Fibroblast of skin of left biceps (primary cell): ENCODE measurements around the gene PCDHGB2.
"Not testable (repeated sequence)": the region's sequence is repeated elsewhere in the genome, so short reads cannot be mapped to it uniquely, and the experiment has no call there.

Experiments
- DNase-seq, 2 experiments: peaks; one replicate each; pipeline ENCODE4 v3.0.0-alpha.2; 2013; ENCODE audit warnings: low read depth in 2 of 2

PCDHGB2 gene

DNA sequence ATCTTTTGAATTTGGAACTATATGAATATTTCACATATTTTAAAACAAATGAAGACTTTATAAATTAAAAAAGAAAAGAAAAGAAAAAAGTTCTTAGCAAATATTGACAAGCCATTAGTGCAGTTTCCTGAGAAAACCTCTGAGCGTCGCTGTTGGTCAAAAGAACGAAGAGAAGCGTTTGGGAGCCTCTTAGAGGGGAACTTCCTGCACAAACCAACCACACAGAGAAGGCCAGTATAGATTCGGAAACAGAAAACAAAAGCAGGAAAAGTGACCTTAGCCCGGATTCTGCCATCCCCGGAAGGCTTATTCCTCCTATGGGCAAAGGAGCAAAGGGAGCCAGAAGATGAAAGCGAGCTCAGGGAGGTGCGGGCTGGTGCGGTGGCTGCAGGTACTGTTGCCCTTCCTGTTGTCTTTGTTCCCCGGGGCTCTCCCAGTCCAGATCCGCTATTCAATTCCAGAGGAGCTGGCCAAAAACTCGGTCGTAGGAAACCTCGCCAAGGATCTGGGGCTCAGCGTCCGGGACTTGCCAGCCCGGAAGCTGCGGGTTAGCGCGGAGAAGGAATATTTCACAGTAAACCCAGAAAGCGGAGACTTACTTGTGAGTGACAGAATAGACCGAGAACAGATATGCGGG, at the start of gene PCDHGB2:
PCDHGB2 (plus strand) TSS at position 205 of the 637 bp plus-strand sequence; CDS start at position 347, 142 bp downstream.
- no peak for DNase-seq

DNA sequence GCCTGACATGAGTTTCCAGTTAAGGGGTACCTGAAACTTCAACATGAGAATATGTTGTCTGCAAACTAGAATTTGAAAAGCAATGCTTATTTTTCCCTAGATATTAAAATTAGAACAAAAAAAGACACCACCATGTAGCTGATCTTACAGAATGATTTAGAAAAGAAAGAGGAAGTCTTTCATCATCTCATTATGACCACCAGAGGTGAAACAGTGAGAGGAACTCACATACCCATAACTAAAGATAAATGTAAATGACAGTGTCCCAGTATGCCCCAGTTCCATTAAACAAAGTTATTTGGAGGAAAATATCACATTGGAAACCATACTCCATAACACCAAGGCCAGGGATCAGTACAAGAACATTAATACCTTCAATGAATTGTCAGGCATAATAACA, 46.1 kb upstream of the PCDHGB2 start:
- no peak for DNase-seq

GRCh38 chr5:141316963-141317362, 42.8 kb upstream of the PCDHGB2 start:
- not testable (repeated sequence) for DNase-seq

DNA sequence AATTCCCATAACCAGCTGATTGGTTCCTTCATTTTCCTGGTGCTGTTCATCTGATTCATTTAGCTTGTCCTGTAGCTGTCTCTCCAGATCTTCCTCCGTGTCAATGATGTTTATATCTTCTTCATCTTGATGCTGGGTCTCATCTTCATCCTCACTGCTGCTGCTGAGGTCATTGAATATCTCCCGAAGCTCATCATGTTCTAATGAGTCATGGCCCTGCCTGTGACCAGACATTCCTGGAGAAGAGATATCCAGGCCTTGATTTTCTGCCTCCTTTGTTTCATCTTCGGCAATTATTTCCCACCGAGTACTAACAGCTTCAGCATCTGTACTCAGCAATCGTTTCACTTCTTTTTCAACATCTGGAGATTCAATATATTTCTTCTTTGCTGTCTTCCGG, 40.6 kb upstream of the PCDHGB2 start:
- no peak for DNase-seq

DNA sequence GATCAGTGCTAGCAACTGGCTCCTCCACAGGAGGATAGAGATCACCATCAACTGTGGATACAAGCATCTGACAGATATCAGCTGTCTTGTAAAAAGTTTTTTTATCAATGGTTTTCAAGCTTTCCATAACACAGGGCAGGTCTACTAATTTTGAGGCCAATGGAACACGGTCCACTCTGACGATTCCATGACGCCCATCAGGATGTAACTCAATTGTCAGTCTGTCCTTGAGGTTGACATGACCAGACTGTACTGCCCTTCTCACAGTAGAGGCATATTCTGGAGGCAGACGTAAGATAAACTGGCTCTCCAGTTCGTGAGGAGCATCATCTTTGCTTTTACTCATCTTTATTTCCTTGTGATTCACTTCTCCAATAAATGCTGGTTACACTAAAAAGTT, 40.1 kb upstream of the PCDHGB2 start:
- no peak for DNase-seq

- peak; percentile 79 to 81 for DNase-seq
Observed at GRCh38 chr5:141320225-141321169, 39.3 kb upstream of the PCDHGB2 start, which contains the start of gene TAF7. Gene TAF7, minus strand, starts transcription at chr5:141320784. Its CDS starts 740 bp downstream, at chr5:141320044.

DNA sequence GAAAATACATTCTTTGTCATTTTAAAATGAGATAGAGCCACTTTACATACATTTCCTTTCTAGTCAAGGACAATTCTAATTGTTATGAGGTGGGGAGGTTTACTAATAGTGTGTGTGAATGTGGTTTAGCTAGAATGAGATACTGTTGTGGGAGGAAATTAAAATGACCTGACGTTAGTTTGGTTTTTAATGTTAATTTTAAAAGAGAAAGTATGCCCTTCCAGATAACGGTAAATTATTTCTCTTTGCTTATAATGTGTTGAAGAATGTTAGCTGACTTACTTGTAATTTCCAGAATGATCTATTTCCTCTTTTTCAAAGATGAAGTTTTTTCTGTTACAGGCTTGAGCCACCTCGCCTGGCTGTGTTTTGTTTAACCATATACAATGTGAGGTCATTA, 37.5 kb upstream of the PCDHGB2 start:
- DNase-seq: no peak

- DNase-seq: no peak
Observed at GRCh38 chr5:141326088-141326854, 33.5 kb upstream of the PCDHGB2 start.

DNA sequence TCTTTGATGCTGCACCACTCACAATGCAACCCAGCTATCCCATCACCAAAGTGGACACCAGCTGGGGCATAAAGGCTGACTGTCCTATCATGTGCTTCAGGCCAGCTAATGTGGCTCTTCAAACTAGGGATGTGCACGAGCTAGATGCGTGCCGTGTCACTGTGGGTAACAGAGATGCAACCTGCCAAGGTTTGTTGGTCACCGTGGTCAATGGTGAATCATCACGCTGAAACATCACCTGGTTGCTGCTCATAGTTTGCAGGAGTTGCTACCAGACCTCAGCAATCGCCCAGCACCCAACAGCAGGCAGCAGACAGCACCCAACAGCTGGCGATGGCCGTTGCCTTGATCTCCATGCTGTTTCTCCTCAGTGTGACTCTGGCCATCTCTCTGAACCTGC, 31.6 kb upstream of the PCDHGB2 start:
- DNase-seq: no peak

- no peak for DNase-seq
Observed at GRCh38 chr5:141330299-141331080, 29.3 kb upstream of the PCDHGB2 start, which contains the start of gene PCDHGA1. Gene PCDHGA1, plus strand, starts transcription at chr5:141330514.

DNA sequence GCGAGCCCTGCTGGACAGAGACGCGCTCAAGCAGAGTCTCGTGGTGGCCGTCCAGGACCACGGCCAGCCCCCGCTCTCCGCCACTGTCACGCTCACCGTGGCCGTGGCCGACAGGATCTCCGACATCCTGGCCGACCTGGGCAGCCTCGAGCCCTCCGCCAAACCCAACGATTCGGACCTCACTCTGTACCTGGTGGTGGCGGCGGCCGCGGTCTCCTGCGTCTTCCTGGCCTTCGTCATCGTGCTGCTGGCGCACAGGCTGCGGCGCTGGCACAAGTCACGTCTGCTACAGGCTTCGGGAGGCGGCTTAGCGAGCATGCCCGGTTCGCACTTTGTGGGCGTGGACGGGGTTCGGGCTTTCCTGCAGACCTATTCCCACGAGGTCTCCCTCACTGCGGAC, 27.2 kb upstream of the PCDHGB2 start:
- not testable (repeated sequence) for DNase-seq

GRCh38 chr5:141338538-141339306, 21.1 kb upstream of the PCDHGB2 start, which contains the start of gene PCDHGA2:
Gene PCDHGA2, plus strand, starts transcription at chr5:141338760.
- no peak for DNase-seq

GRCh38 chr5:141340781-141341354, 18.9 kb upstream of the PCDHGB2 start:
- not testable (repeated sequence) for DNase-seq

DNA sequence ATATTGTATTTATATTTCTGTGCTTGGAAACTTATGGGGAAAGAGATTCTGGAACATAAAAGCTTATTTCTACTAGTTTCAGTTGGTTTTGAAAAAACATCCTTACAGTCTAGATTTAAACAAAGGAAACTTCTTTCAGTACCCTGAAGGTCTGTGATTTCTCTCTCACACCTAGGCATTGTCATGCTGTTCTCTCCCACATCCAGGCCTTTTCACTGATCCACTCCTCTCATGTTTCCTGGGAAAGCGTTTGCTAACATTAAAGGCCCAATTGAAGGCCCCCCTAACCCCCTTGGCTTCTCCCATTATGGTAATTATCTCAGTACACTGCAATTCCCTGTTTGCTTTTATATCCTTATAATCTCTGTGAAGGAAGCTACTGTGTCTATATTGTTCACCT, 17.0 kb upstream of the PCDHGB2 start:
- DNase-seq: no peak

DNA sequence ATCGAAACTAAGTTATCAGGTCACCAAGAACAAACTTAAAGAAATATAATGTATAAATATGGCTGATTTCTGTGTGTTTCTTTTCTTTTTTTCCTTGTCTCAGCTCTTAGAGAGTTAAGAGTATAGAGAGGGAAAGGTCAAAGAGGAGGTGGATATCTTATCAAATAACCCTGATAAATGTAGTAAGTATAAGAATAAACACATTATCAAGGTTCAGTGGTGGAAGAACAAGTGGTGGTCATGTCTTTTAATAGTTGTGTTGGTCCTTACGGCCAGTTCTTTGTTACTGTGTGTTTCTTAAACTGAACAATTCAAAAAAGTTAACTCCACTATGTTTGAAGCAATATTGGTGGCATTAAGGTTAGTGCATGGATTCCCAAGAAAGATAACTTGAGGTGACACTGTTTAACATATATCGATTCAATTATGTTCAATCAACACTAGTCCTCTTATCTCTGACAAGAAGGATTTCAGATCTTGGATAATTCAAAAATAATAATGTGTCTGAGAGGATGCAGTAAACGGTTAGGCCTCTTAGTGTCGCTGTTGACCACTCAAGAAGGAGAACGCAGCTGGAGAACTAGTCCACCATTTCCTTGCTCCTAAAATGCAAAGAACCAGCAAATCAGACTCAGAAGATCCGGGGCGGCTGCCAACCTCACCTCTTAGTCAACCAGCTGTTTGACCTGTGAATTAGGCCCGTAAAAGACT, 16.4 kb upstream of the PCDHGB2 start, which contains the start of gene PCDHGA3:
PCDHGA3 (plus strand) TSS at position 588 of the 711 bp plus-strand sequence. CDS start 205 bp downstream, outside the sequence.
- no peak for DNase-seq

DNA sequence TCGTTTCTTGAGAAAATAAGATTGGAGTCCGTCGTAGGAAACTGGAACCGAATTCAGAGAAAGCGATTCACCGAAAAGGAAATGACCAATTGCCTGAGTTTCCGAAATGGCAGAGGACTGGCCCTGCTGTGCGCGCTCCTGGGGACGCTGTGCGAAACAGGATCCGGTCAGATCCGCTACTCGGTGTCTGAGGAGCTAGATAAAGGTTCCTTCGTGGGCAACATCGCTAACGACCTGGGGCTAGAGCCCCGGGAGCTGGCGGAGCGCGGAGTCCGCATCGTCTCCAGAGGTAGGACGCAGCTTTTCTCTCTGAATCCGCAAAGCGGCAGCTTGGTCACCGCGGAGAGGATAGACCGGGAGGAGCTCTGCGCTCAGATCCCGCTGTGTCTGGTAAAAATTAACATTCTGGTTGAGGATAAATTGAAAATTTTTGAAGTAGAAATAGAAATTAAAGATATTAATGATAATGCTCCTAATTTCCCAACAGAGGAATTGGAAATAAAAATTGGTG, 15.8 kb upstream of the PCDHGB2 start:
- DNase-seq: no peak

DNA sequence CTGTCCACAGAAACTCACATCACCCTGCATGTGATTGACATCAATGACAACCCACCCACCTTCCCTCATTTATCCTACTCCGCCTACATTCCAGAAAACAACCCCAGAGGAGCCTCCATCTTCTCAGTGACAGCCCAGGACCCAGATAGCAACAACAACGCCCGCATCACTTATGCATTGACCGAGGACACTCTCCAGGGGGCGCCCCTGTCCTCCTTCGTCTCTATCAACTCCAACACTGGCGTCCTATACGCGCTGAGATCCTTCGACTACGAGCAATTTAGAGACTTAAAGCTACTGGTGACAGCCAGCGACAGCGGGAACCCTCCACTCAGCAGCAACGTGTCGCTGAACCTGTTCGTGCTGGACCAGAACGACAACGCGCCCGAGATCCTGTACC, 14.5 kb upstream of the PCDHGB2 start:
- no peak for DNase-seq

DNA sequence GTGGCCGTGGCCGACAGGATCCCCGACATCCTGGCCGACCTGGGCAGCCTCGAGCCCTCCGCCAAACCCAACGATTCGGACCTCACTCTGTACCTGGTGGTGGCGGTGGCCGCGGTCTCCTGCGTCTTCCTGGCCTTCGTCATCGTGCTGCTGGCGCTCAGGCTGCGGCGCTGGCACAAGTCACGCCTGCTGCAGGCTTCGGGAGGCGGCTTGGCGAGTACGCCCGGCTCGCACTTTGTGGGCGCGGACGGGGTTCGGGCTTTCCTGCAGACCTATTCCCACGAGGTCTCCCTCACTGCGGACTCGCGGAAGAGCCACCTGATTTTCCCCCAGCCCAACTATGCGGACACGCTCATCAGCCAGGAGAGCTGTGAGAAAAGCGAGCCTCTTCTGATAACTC, 13.8 kb upstream of the PCDHGB2 start:
- not testable (repeated sequence) for DNase-seq
